ENCODE results near the gene BUB3. TPM values are rescaled to one million over a fixed set of nuclear protein-coding genes. Genes with fewer than 3 reads are reported as not detected.
A peak's percentile ranks its signal among the peaks of the same experiment; 100 is the strongest.

The BUB3 gene
- total and polyA plus RNA-seq, 3 donors from 2014 or later: 78.7 to 148 (median 96.0) TPM

- WGBS, 2 donors: 1 to 3% methylated on average over 21 to 76 of the region's 76 CpGs
- intact Hi-C loops (cut with DNase I; ENCODE audit: low total_unique reads): no loop called here
- H3K27ac ChIP-seq: no peak overlapping the region
- DNase-seq: peak; percentile 58
- no peaks in the 10 kb centered on the region for H3K27me3 ChIP-seq
- TF ChIP-seq CTCF (IDR thresholded peaks at IDR 0.05) (no peak), POLR2A (IDR thresholded peaks at IDR 0.05) (no peak)
- no peaks in the 10 kb centered on the region for H3K9me3 ChIP-seq
- H3K4me3 ChIP-seq: peak overlapping the region in 1 of 2 donors; percentile 43
- H3K4me1 ChIP-seq: peaks cover 8% of the 10 kb centered on the region
- H3K36me3 ChIP-seq (ENCODE audit: low read depth, missing control alignments): no peaks in the 10 kb centered on the region
These were observed 4.5 kb upstream of the BUB3 start for GRCh38 chr10:123149568-123150270.

- Histone ChIP-seq H3K9me3 (no peaks in the 10 kb centered on the region), H3K27ac (no peak overlapping the region), H3K36me3 (ENCODE audit: low read depth, missing control alignments) (no peaks in the 10 kb centered on the region), H3K4me3 (peak overlapping the region in 1 of 2 donors; percentile 0), H3K4me1 (peaks cover 14% of the 10 kb centered on the region), H3K27me3 (no peaks in the 10 kb centered on the region)
- TF ChIP-seq CTCF (IDR thresholded peaks at IDR 0.05) (no peak), POLR2A (IDR thresholded peaks at IDR 0.05) (no peak)
- WGBS, 2 donors: 5 to 7% methylated on average over 23 to 34 of the region's 34 CpGs
- intact Hi-C loops (cut with DNase I; ENCODE audit: low total_unique reads): no loop called here
- no peak for DNase-seq
These were observed 3.8 kb upstream of the BUB3 start for GRCh38 chr10:123150271-123150985.

GRCh38 chr10:123150986-123151736 lies 3.0 kb upstream of the BUB3 start:
- no peak for DNase-seq
- WGBS, 2 donors: 6 to 12% methylated on average over 13 to 56 of the region's 56 CpGs
- Histone ChIP-seq H3K36me3 (ENCODE audit: low read depth, missing control alignments) (no peaks in the 10 kb centered on the region), H3K4me1 (peaks cover 14% of the 10 kb centered on the region), H3K4me3 (peak overlapping the region in 1 of 2 donors; percentile 0), H3K27ac (no peak overlapping the region), H3K9me3 (no peaks in the 10 kb centered on the region), H3K27me3 (no peaks in the 10 kb centered on the region)
- intact Hi-C loops (cut with DNase I; ENCODE audit: low total_unique reads): no loop called here
- TF ChIP-seq POLR2A (IDR thresholded peaks at IDR 0.05) (no peak), CTCF (IDR thresholded peaks at IDR 0.05) (no peak)

- Histone ChIP-seq H3K4me1 (peaks cover 14% of the 10 kb centered on the region), H3K27me3 (no peaks in the 10 kb centered on the region), H3K27ac (no peak overlapping the region), H3K4me3 (no peak overlapping the region), H3K9me3 (no peaks in the 10 kb centered on the region), H3K36me3 (ENCODE audit: low read depth, missing control alignments) (no peaks in the 10 kb centered on the region)
- 15 to 19% methylated on average over 7 of the region's 7 CpGs for WGBS, 2 donors
- intact Hi-C loops (cut with DNase I; ENCODE audit: low total_unique reads): no loop called here
- TF ChIP-seq POLR2A (IDR thresholded peaks at IDR 0.05) (no peak), CTCF (IDR thresholded peaks at IDR 0.05) (no peak)
- DNase-seq: no peak
These were observed 2.5 kb upstream of the BUB3 start for GRCh38 chr10:123151737-123152135.

All from testis (tissue), 3 donors.